HG03439 (cell line): ENCODE data around the gene SLCO1C1.

ENCODE experiments used
- ATAC-seq: cut with Tn5 transposase; IDR thresholded peaks from one replicate; pipeline ENCODE4 v1.9.1; 2021; ENCODE audit warnings: mild to moderate bottlenecking, moderate library complexity; ENCODE audit not compliant: unreplicated experiment

SLCO1C1 gene

GRCh38 chr12:20792971-20793370 is 97.8 kb downstream of the SLCO1C1 start:
- ATAC-seq = no peak

GRCh38 chr12:20798554-20798953 is 103.4 kb downstream of the SLCO1C1 start:
- ATAC-seq = no peak

- no peak for ATAC-seq
These were observed 105.0 kb downstream of the SLCO1C1 start for GRCh38 chr12:20800160-20800559.

GRCh38 chr12:20801035-20801434 is 105.9 kb downstream of the SLCO1C1 start:
- no peak for ATAC-seq
